ENCODE data around the gene MMP24OS.

Gene MMP24OS

GRCh38 chr20:35291654-35292503 is 14.0 kb upstream of the MMP24OS start, which contains the start of gene FAM83C:
Gene FAM83C, minus strand, starts transcription at chr20:35292425. Its CDS starts 121 bp downstream, at chr20:35292304.
- DNase-seq (ENCODE audit: low read depth in 2 of 2) = no peak

DNA sequence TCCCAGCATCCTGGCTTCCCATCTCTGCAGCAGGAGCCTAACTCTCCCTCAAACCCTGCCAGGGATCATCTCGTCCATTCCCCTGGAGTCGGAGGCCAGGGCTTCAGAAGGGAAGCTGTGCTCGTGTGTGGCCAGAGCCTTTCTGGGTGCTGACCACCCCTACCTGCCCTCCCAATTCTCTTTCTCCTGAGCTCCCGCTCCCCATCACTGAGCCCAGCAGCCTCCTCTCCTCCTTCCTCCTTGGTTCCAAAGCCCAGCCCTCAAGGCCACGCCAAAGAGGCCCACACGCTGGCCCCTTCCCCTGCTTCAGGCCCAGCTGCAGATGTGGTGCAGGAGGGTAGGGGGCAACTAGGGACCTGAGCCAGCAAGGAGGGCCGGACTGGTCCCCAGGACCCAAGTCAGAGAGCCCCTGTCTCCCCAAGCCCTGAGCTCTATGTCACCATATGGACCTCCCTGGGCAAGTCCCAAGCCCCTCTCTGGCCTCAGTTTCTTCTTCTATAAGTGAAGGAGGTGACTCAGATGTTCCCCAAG is 13.0 kb upstream of the MMP24OS start:
- no peak for DNase-seq (ENCODE audit: low read depth in 2 of 2)

DNA sequence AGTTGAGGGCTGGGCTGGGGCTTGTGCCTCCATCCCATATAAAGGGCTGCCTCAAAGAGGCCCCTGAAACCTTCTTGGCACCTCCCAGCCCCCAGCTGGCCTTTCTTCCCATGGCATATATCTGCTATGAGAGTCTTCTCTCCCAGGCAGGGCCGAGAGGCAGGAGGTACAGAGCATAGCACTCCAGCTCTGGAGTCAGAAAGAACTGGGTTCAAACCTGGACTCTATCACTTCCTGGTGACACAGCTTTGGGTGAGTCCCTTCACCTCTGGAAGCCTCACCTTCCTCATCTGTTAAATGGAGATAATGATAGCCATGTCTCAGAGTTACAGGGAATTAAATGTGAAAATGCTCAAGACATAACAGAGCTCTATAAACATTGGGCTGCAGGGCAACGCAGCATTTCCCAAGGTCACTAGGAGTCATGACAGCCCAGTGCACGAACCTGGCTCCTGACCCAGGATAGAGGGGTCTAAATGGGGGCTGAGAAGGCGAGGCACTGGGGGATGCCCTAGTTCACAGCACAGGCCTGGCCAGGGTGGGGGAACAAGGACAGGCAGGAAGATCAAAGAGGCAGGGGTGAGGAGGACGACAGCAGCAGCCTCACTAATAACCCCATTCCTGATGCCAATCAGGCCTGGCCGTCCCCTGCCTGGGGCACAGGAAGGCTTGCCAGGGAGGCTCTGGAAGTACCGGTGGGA is 12.4 kb upstream of the MMP24OS start:
- DNase-seq (ENCODE audit: low read depth in 2 of 2) = no peak

DNA sequence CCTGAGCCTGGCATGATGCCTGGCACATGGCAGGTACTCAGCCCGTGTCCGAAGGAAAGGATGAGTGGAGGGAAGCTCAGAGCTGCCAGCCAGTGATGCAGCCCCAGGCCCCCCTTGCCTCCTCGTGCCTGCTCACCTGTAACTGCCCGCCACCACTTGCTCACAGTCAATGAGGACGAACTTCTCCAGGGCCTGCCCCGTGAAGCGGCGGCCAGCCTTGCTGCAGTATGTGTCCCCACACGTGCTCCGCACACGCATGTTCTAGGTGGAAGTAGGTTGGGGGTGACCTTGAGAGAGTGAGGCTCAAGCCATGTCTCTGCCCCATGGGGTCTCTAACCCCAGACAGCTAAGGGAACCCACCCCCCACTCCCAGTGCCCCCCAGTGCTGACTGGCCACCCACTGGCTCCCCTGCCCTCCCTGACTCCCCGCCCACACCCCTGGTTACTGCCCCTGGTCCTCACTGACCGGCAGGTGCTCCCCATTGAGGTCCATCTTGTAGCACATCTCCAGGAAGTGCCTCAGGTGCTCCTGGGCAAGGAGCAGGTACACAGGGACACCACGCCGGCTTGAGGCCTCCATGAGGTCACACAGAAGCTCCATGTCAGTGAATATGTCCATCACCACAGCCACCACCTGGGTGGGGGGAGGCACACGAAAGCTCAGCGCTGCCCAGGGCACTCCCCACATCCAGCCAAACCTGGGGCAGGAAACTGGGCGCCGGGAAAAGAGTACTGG is 10.6 kb upstream of the MMP24OS start:
- no peak for DNase-seq (ENCODE audit: low read depth in 2 of 2)

DNA sequence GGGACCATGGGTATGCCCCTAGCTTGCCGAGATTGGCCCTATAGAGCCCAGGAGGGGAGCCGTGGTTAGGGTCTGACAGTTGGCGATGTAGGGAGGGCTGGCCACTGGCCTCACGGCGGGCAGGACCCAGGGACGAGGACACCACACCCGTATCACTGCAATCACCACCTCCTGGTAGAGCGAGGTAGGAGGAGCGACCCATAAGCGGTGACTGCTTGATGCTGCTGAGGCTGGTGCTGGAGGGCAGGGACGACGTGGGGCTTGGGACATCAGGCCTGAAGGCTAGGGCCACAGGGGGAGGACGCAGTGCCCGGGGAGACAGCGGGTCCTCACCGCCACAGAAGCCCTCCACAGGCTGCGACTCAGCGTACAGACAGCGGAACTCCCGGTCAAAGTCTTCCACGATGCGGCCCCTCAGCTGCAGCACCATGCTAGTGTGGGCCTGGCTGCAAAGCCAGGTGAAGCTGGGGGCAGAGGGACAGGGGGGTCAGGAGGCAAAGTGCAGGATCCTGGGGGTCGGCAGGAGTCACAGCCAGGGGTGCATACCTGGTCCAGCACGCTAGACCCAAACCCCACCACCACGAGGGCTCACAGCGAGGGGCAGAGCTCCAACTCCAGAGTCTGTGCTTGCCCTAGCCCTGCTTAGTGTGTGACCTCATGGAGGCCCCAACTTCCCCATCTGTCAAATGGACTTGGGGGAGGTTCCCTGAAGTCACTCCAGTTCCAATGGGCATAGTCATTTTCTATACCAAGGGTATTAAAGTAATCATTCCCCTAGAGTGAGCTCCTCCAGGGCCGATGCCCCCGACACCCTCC is 9.8 kb upstream of the MMP24OS start:
- DNase-seq (ENCODE audit: low read depth in 2 of 2) = no peak

DNA sequence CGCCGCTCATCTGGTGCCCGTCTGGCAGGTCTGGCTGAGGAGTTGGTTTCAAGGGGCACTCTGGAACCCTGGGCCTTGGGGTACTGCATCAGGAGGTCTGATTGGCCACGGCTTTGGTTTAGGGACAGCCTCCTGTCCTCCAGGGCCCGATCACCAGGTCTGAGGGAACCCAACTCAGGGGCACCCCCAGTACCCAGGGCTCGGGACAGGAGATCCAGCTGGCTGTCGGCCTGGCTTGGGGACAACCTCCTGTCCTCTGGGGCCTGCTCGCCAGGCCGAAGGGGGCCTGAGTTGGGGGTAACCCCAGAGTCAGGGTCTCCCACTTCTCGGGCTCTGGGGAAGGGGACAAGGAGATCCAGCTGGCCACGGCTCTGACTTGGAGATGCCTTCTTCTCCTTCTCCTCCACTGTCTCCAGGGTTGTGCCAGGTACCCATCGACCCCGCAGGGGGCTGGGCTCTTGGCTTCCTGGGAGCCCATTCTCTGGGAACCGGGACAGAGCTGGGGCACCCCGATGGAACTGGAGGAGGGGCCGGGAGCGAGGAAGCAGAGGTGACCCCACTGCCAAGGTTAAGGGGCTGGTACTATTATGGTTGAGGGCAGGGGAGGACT is 9.1 kb upstream of the MMP24OS start:
- no peak for DNase-seq (ENCODE audit: low read depth in 2 of 2)

GRCh38 chr20:35286077-35286898 is 8.4 kb upstream of the MMP24OS start:
- DNase-seq (ENCODE audit: low read depth in 2 of 2) = no peak

- no peak for DNase-seq (ENCODE audit: low read depth in 2 of 2)
These were observed 7.8 kb upstream of the MMP24OS start for GRCh38 chr20:35285806-35286076.

DNA sequence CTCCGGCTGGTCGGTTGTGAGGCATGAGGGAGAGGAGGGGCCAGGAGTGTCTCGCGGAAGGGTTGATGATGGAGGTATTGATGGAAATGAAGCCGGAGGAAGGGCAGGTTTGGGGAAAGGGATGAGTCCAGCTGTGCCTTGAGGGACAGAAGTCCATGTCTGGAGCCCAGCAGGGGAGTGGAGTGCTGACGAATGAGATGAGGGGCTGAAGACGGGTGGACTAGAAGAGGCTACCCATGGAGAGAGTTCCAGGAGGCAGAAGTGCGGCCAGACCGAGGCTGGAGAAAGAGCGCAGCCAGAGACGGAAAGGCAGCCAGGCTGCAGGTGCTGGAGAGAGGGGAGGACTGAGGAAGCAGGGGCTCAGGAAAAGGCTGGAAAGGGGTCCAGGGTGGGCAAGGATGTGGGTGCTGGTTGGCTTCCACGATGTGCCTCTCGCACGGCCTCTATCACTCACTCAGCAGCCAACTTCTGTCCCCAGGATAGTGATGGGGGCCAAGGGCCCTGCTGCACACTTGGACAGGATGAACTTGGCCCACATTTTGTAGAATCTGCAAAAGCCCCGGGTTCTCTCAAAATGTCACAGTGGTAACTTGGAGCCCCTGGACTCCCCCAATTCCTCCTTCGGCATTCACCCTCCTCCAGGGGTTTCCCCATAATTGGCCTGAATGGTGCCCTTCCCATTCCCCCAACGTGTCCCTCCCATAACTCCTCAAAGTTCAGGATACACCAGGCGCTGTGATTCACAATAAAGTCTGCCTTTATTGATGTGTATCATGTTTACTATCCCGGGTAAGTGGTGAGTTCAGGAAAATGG is 7.3 kb upstream of the MMP24OS start:
- DNase-seq (ENCODE audit: low read depth in 2 of 2) = no peak

GRCh38 chr20:35284267-35284991 is 6.5 kb upstream of the MMP24OS start, which contains the start of gene EIF6:
Gene EIF6, minus strand, starts transcription at chr20:35284772. Its CDS starts 285 bp downstream, at chr20:35284487.
- DNase-seq (ENCODE audit: low read depth in 2 of 2) = peak; percentile 65 to 71

GRCh38 chr20:35283441-35284266 is 5.7 kb upstream of the MMP24OS start:
- DNase-seq (ENCODE audit: low read depth in 2 of 2) = no peak

DNA sequence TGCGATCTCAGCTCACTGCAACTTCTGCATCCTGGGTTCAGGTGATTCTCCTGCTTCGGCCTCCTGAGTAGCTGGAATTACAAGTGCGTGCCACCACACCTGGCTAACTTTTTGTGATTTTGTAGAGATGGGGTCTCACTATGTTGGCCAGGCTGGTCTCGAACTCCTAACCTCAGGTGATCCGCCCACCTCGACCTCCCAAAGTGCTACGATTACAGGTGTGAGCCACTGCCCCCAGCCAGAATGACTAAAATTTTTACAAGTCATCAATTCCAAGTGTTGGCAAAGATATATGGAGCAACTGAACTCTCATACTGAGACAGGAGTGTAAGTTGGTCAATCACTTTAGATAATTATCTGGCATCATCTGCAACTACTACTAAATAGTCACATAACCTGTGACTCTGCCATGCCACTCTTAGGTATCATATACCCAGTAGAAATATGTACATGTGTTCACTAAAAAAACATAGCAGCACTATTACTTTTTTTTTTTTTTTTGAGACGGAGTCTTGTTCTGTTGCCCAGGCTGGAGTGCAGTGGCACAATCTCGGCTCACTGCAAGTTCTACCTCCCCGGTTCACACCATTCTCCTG is 3.7 kb upstream of the MMP24OS start:
- no peak for DNase-seq (ENCODE audit: low read depth in 2 of 2)

- no peak for DNase-seq (ENCODE audit: low read depth in 2 of 2)
These were observed 2.6 kb upstream of the MMP24OS start for GRCh38 chr20:35280523-35280922.

DNA sequence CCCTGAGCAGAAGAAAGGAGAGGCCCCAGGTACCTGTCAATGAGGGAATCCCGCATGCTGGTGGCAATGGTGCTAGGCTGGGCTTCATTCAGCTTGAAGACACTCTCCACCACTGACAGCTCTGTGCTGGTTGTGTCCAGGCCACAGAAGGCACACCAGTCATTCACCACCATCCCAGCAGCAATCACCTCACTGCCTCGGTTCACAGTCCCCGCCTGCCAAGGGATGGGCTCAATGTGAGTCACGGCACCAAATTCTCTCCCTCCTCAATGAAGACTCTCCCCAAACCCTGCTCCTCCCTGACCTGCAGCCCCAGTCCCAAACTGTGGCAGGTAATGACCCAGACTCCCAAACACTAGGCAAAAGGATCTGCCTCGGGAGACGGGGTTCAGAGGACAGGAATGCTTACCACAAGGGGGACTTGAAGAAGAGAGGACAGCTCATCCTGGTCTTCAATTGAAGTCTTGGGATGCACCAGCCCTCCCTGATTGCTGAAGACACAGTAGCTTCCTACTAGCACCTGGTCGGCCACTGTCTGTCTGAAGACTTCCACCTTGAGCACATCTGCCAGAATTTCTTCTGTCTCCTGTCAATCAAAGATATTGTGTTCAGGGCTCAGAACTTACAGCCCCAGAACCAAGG is 1.7 kb upstream of the MMP24OS start:
- DNase-seq (ENCODE audit: low read depth in 2 of 2) = no peak

DNA sequence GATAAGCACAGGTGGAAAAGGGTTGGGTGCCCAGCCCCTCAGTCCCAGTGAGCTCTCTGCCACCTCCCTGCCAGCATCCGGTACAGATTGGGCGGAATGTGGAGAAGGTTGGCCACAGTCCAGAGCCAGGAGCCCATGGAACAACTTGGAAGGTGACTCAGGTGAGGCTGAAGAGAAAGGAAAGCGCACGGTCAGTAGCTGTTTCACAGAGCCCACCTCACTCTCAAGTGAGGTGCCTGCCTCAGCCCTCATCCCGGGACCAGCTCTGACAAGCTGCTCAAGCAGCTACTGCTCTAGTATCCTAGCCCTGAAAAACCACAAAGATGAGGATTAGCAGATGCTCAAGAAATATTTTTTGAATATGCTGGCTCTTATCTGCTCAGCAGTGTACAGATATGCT is 1.1 kb upstream of the MMP24OS start:
- no peak for DNase-seq (ENCODE audit: low read depth in 2 of 2)

DNA sequence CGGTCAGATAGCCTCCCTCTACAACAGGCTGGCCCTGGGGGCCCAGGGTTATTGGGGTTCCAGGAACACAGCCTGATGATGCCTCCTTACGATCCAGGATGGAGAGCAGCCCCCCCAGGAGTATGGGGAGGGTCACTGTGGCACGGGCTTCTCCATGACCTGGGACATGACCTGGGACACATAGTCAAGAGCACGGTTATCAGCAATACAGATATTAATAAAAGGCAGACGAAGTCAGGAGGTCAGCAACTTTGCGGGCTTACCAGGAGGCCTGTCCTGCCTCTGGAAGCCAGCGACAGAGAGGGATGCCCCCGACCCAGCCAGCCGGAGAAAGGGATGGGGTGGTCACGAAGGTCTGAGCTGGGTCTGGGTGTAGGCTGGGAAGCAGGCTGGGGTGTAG is 795 bp downstream of the MMP24OS start:
- no peak for DNase-seq (ENCODE audit: low read depth in 2 of 2)

DNA sequence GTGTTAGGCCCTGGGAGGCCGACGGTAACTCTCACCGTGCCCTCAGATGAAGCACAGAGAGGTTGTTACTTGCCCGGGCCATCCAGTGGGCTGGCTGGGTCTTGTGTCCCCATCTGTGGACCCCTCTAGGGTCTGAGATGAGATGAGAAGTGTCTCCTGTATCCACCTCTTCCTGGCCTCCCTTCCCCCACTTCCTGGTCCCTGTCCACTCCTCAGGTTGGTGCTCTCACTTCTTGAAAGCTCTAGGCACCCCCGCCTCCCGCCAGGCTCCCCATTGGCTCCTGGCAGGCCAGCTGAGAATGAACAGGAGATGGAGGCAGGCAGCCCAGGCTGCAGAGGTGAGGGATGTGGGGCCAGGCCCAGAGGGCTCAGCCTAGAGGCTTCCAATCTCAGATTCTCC is 1.5 kb downstream of the MMP24OS start:
- DNase-seq (ENCODE audit: low read depth in 2 of 2) = no peak

Data from activated CD4-positive, alpha-beta T cell treated with anti-CD3 and anti-CD28 coated beads for 24 hours (primary cell).